ENCODE measurements around the gene SLC27A6.

Gene SLC27A6

DNA sequence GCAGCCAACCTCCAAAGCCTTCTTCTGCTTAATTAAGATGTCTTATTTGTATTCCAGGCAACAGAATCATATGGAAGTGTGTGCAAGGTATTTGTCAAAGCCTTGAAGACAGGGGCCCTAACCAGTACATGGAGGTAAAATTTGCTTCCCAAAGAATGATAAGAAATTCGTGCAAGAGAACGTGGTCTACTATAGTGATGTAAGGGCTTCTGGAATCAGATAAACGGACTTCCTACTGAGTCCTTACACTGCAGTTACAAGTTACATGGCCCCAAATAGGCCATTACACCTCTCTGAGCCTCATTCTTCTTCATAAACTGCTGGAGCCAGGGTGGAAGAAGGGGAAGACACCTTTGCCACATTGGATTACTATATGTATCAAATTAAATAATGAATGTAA is 113.4 kb downstream of the SLC27A6 start (continued):
- TF ChIP-seq, protein P1, sequence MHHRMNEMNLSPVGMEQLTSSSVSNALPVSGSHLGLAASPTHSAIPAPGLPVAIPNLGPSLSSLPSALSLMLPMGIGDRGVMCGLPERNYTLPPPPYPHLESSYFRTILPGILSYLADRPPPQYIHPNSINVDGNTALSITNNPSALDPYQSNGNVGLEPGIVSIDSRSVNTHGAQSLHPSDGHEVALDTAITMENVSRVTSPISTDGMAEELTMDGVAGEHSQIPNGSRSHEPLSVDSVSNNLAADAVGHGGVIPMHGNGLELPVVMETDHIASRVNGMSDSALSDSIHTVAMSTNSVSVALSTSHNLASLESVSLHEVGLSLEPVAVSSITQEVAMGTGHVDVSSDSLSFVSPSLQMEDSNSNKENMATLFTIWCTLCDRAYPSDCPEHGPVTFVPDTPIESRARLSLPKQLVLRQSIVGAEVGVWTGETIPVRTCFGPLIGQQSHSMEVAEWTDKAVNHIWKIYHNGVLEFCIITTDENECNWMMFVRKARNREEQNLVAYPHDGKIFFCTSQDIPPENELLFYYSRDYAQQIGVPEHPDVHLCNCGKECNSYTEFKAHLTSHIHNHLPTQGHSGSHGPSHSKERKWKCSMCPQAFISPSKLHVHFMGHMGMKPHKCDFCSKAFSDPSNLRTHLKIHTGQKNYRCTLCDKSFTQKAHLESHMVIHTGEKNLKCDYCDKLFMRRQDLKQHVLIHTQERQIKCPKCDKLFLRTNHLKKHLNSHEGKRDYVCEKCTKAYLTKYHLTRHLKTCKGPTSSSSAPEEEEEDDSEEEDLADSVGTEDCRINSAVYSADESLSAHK (tag by site-specific recombination; IDR thresholded peaks at IDR 0.05): no peak
- TF ChIP-seq ZNF610 (tag by site-specific recombination; IDR thresholded peaks at IDR 0.05; ENCODE audit: borderline replicate concordance) (no peak), ZNF274 (IDR thresholded peaks at IDR 0.05; ENCODE audit: low read length) (no peak), ZNF274 (tag by site-specific recombination; IDR thresholded peaks at IDR 0.05; ENCODE audit: borderline replicate concordance) (no peak), ZXDB (tag by site-specific recombination; IDR thresholded peaks at IDR 0.05) (no peak)
- TF ChIP-seq, protein P2, sequence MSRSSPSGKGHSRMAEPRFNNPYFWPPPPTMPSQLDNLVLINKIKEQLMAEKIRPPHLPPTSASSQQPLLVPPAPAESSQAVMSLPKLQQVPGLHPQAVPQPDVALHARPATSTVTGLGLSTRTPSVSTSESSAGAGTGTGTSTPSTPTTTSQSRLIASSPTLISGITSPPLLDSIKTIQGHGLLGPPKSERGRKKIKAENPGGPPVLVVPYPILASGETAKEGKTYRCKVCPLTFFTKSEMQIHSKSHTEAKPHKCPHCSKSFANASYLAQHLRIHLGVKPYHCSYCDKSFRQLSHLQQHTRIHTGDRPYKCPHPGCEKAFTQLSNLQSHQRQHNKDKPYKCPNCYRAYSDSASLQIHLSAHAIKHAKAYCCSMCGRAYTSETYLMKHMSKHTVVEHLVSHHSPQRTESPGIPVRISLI (tag by site-specific recombination; IDR thresholded peaks at IDR 0.05): no peak

DNA sequence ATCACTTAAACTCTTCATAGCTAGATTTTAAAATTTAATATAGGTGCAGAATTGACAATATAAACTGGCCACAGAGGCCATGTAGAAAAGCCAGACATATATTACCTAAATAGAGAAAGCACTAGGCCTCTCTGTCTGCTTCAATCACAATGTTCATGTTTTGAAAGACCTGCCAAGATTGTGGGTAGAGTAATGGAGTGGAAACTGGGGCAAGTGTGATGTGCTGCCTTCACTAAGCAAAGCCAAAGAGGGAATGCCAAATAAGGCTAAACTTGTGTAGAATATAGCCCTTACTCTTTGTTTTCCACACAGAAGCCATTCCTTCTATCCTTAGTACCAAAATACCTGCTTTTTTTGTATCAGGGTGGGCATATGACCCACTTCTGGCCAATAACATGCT is 114.2 kb downstream of the SLC27A6 start:
- Histone ChIP-seq H3K4me1 (ENCODE audit: control insufficient read depth, insufficient read depth, low read length) (peaks cover 10% of the 10 kb centered on the region; the same call in 1 of the 2 replicates), H3K9me3 (ENCODE audit: control insufficient read depth, insufficient read depth, low read depth, low read length) (no peaks in the 10 kb centered on the region), H3K36me3 (ENCODE audit: control insufficient read depth in 2 of 2, insufficient read depth in 1 of 2, low read length in 2 of 2) (no peaks in the 10 kb centered on the region), H3K27ac (ENCODE audit: extremely low read depth, low read depth, low read length) (no peak overlapping the region), H3K4me3 (ENCODE audit: low read depth, low read length) (no peak overlapping the region)
- TF ChIP-seq ZNF140 (tag by site-specific recombination; IDR thresholded peaks at IDR 0.05) (no peak), ZNF10 (tag by site-specific recombination; IDR thresholded peaks at IDR 0.05) (no peak), SALL2 (tag by site-specific recombination; IDR thresholded peaks at IDR 0.05; ENCODE audit: borderline replicate concordance) (no peak), ZNF426 (tag by site-specific recombination; IDR thresholded peaks at IDR 0.05) (no peak), ZNF600 (tag by site-specific recombination; IDR thresholded peaks at IDR 0.05) (no peak), ZNF660 (tag by site-specific recombination; IDR thresholded peaks at IDR 0.05) (no peak)
- TF ChIP-seq, protein P3, sequence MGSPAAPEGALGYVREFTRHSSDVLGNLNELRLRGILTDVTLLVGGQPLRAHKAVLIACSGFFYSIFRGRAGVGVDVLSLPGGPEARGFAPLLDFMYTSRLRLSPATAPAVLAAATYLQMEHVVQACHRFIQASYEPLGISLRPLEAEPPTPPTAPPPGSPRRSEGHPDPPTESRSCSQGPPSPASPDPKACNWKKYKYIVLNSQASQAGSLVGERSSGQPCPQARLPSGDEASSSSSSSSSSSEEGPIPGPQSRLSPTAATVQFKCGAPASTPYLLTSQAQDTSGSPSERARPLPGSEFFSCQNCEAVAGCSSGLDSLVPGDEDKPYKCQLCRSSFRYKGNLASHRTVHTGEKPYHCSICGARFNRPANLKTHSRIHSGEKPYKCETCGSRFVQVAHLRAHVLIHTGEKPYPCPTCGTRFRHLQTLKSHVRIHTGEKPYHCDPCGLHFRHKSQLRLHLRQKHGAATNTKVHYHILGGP (tag by site-specific recombination; IDR thresholded peaks at IDR 0.05): no peak
- TF ChIP-seq, protein P4, sequence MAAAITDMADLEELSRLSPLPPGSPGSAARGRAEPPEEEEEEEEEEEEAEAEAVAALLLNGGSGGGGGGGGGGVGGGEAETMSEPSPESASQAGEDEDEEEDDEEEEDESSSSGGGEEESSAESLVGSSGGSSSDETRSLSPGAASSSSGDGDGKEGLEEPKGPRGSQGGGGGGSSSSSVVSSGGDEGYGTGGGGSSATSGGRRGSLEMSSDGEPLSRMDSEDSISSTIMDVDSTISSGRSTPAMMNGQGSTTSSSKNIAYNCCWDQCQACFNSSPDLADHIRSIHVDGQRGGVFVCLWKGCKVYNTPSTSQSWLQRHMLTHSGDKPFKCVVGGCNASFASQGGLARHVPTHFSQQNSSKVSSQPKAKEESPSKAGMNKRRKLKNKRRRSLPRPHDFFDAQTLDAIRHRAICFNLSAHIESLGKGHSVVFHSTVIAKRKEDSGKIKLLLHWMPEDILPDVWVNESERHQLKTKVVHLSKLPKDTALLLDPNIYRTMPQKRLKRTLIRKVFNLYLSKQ (tag by site-specific recombination; IDR thresholded peaks at IDR 0.05; ENCODE audit: borderline replicate concordance): no peak
- POLR2A ChIA-PET: no interaction called here
- CTCF ChIA-PET: no interaction called here

DNA sequence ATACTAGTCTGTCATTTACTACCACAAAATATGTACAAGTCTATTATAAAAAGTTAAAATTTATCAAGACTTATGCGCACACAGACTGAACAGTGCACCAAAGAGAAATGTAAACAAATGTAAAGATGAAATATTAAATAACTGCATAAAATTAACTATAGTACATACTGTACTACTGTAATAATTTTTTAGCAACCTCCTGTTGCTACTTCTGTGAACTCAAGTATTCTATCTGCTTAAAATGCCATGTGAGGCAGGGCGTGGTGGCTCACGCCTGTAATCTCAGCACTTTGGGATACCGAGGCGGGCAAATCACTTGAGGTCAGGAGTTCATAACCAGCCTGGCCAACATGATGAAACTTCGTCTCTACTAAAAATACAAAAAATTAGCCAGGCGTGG is 115.5 kb downstream of the SLC27A6 start:
- H3K4me1 ChIP-seq (ENCODE audit: control insufficient read depth, insufficient read depth, low read length): peaks cover 10% of the 10 kb centered on the region; the same call in 1 of the 2 replicates
- ChIA-PET POLR2A (no interaction called here), CTCF (no interaction called here)
- no peak overlapping the region for H3K27ac ChIP-seq (ENCODE audit: extremely low read depth, low read depth, low read length)
- no peak for TF ChIP-seq ZNF555 (tag by site-specific recombination; conservative IDR thresholded peaks at IDR 0.05)
- no peak for TF ChIP-seq ZNF747 (tag by site-specific recombination; IDR thresholded peaks at IDR 0.05)
- TF ChIP-seq ZNF664 (tag by site-specific recombination; IDR thresholded peaks at IDR 0.05): no peak
- TF ChIP-seq, protein P5, sequence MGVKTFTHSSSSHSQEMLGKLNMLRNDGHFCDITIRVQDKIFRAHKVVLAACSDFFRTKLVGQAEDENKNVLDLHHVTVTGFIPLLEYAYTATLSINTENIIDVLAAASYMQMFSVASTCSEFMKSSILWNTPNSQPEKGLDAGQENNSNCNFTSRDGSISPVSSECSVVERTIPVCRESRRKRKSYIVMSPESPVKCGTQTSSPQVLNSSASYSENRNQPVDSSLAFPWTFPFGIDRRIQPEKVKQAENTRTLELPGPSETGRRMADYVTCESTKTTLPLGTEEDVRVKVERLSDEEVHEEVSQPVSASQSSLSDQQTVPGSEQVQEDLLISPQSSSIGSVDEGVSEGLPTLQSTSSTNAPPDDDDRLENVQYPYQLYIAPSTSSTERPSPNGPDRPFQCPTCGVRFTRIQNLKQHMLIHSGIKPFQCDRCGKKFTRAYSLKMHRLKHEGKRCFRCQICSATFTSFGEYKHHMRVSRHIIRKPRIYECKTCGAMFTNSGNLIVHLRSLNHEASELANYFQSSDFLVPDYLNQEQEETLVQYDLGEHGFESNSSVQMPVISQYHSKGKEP (tag by site-specific recombination; IDR thresholded peaks at IDR 0.05): no peak
- TF ChIP-seq, protein P6, sequence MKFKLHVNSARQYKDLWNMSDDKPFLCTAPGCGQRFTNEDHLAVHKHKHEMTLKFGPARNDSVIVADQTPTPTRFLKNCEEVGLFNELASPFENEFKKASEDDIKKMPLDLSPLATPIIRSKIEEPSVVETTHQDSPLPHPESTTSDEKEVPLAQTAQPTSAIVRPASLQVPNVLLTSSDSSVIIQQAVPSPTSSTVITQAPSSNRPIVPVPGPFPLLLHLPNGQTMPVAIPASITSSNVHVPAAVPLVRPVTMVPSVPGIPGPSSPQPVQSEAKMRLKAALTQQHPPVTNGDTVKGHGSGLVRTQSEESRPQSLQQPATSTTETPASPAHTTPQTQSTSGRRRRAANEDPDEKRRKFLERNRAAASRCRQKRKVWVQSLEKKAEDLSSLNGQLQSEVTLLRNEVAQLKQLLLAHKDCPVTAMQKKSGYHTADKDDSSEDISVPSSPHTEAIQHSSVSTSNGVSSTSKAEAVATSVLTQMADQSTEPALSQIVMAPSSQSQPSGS (tag by site-specific recombination; IDR thresholded peaks at IDR 0.05; ENCODE audit: low read depth): no peak
- TF ChIP-seq GLIS1 (tag by site-specific recombination; IDR thresholded peaks at IDR 0.05): no peak
- TF ChIP-seq SP7 (tag by site-specific recombination; IDR thresholded peaks at IDR 0.05): no peak
- no peak for TF ChIP-seq ZNF302 (tag by site-specific recombination; IDR thresholded peaks at IDR 0.05; ENCODE audit: low read depth)
- no peaks in the 10 kb centered on the region for H3K36me3 ChIP-seq (ENCODE audit: control insufficient read depth in 2 of 2, insufficient read depth in 1 of 2, low read length in 2 of 2)
- no peak overlapping the region for H3K4me3 ChIP-seq (ENCODE audit: low read depth, low read length)
- H3K9me3 ChIP-seq (ENCODE audit: control insufficient read depth, insufficient read depth, low read depth, low read length): no peaks in the 10 kb centered on the region

All from HEK293 (cell line).